Spleen (tissue), 11 donors: ENCODE data around the gene MC1R. TPM values are rescaled to one million over a fixed set of nuclear protein-coding genes. Genes with fewer than 3 reads are reported as not detected.

Source experiments
- DNase-seq: peaks from one replicate; pipeline ENCODE4 v3.0.0-alpha.2; 2020
- H3K27ac ChIP-seq, 8 donors: fragments of 200-600 bp; sonication (generic) in 7 of 8; 1 replicate in 4 of 8; 2 replicates in 4 of 8; pipeline versions ENCODE4 v1.5.0 to v1.8.0; 2016 to 2021; ENCODE audit warnings: inconsistent platforms in 4 of 8, mild to moderate bottlenecking in 4 of 8, moderate library complexity in 1 of 8
- H3K27me3 ChIP-seq, 7 donors: fragments of 200-600 bp; sonication (generic) in 6 of 7; replicated peaks in 1 of 7; 1 replicate in 4 of 7; 2 replicates in 3 of 7; pipeline versions ENCODE4 v1.5.0 to v1.8.0; 2016 to 2021; ENCODE audit warnings: inconsistent platforms in 3 of 7, mild to moderate bottlenecking in 1 of 7
- H3K36me3 ChIP-seq, 6 donors: fragments of 200-600 bp; sonication (generic) in 5 of 6; 1 replicate in 4 of 6; 2 replicates in 2 of 6; pipeline versions ENCODE4 v1.5.0 to v1.8.0; 2016 to 2021; ENCODE audit warnings: inconsistent platforms in 2 of 6
- H3K4me1 ChIP-seq, 6 donors: fragments of 200-600 bp; sonication (generic) in 5 of 6; 1 replicate in 3 of 6; 2 replicates in 3 of 6; pipeline versions ENCODE4 v1.5.0 to v1.8.0; 2016 to 2021; ENCODE audit warnings: inconsistent platforms in 3 of 6
- H3K4me3 ChIP-seq, 8 donors: fragments of 200-600 bp; sonication (generic) in 7 of 8; 1 replicate in 4 of 8; 2 replicates in 4 of 8; pipeline versions ENCODE4 v1.5.0 to v1.8.0; 2016 to 2021; ENCODE audit warnings: inconsistent platforms in 4 of 8, mild to moderate bottlenecking in 4 of 8, moderate library complexity in 2 of 8
- H3K9me3 ChIP-seq, 8 donors: fragments of 200-600 bp; sonication (generic) in 7 of 8; 1 replicate in 4 of 8; 2 replicates in 4 of 8; pipeline versions ENCODE4 v1.5.0 to v1.8.0; 2016 to 2021; ENCODE audit warnings: inconsistent platforms in 4 of 8
- CTCF ChIP-seq, 11 experiments: fragments of 200-600 bp in 7 of 11; fragments of 450-650 bp in 4 of 11; sonication (generic) in 4 of 11; IDR thresholded peaks in 8 of 11; conservative IDR thresholded peaks in 3 of 11; 1 replicate in 7 of 11; 2 replicates in 4 of 11; pipeline versions ENCODE4 v1.4.0 to v1.8.0; 2016 to 2021; ENCODE audit warnings: antibody characterized with exemption in 11 of 11, inconsistent platforms in 4 of 11, mild to moderate bottlenecking in 1 of 11
- POLR2A ChIP-seq, 3 donors: fragments of 450-650 bp; IDR thresholded peaks; one replicate each; pipeline ENCODE4 v1.5.1; 2017; ENCODE audit warnings: antibody characterized with exemption in 3 of 3, mild to moderate bottlenecking in 1 of 3
- POLR2AphosphoS5 ChIP-seq, 3 donors: sonication (generic); formaldehyde crosslinking; IDR thresholded peaks; one replicate each; pipeline ENCODE4 v1.5.1; 2017; ENCODE audit warnings: antibody characterized with exemption in 3 of 3
- WGBS, 5 donors: extraction: QIAGEN DNeasy Blood & Tissue Kit in 3 of 5; methylation state at CpG; one replicate each; pipeline versions ENCODE4 v1.1.5 to v1.1.7; 2013 to 2018; 5-methylcytosine and 5-hydroxymethylcytosine counted together
- intact Hi-C: fragments of 100-400 bp; cut with DNase I; formaldehyde crosslinking; loops from one replicate; pipeline ENCODE4 v1.15.0; 2023; ENCODE audit warnings: low total_unique reads
- polyA plus RNA-seq, 3 donors: library from polyadenylated mRNA; stranded (reverse); fragments of 200-250 nt; gene quantifications; one replicate each; pipeline ENCODE4 v1.2.1, GENCODE V29; 2013
- total RNA-seq, 7 donors: library from RNA; depleted of rRNA in 3 of 7; stranded (reverse); fragments of >200 nt in 3 of 7; fragmentation: NEBNext Ultra II Directional in 4 of 7; extraction: Animal tissue kit (Norgen Biotek cat#: 25700) in 4 of 7; gene quantifications; one replicate each; pipeline versions ENCODE4 v1.1.0 to v1.2.1, GENCODE V29; 2016 to 2021
- donor health status: healthy with polysubstance abuse.
- donor health status: DM: no; HTN: no; CAD: no; lungs with moderate emphysema.
- donor health status: DM: no; HTN: no; CAD: no.
- donor health status: Bipolar disorder and iron deficiency.
- donor health status: healthy.
- donor health status: DM: no; HTN: no; CAD: no.
- donor health status: DM: yes; HTN: yes; CAD: no.

The MC1R gene
- total and polyA plus RNA-seq, 10 donors, result 2.4 to 12.5 (median 4.5) TPM

- Histone ChIP-seq H3K36me3 (peaks cover 0 to 17% (median 0%) of the 10 kb centered on the region in 6 donors), H3K27me3 (peaks cover 0 to 18% (median 0%) of the 10 kb centered on the region in 7 donors), H3K9me3 (no peaks in the 10 kb centered on the region), H3K4me1 (peaks cover 15 to 91% (median 65%) of the 10 kb centered on the region in 6 donors), H3K27ac (no peak overlapping the region), H3K4me3 (no peak overlapping the region)
- WGBS, 5 donors, result 86 to 92% (median 88%) methylated on average over 5 of the region's 5 CpGs
- intact Hi-C loops, result no loop called here
- TF ChIP-seq POLR2AphosphoS5 (IDR thresholded peaks at IDR 0.05) (no peak), CTCF (IDR thresholded peaks at IDR 0.05 in 8 of 11, conservative IDR thresholded peaks at IDR 0.05 in 3 of 11) (no peak), POLR2A (IDR thresholded peaks at IDR 0.05) (no peak)
- no peak for DNase-seq
Observed at GRCh38 chr16:89951509-89951908, 32.8 kb downstream of the MC1R start.

GRCh38 chr16:89952049-89952448, 33.4 kb downstream of the MC1R start:
- Histone ChIP-seq H3K4me1 (peaks cover 20 to 94% (median 69%) of the 10 kb centered on the region in 6 donors), H3K27ac (no peak overlapping the region), H3K9me3 (no peaks in the 10 kb centered on the region), H3K4me3 (no peak overlapping the region), H3K27me3 (peaks cover 0 to 12% (median 0%) of the 10 kb centered on the region in 7 donors), H3K36me3 (peaks cover 0 to 21% (median 0%) of the 10 kb centered on the region in 6 donors)
- 95 to 99% (median 98%) methylated on average over 12 of the region's 12 CpGs for WGBS, 5 donors
- DNase-seq, result no peak
- intact Hi-C loops, result no loop called here
- no peak for TF ChIP-seq CTCF (IDR thresholded peaks at IDR 0.05 in 8 of 11, conservative IDR thresholded peaks at IDR 0.05 in 3 of 11)
- no peak for TF ChIP-seq POLR2AphosphoS5 (IDR thresholded peaks at IDR 0.05)
- no peak for TF ChIP-seq POLR2A (IDR thresholded peaks at IDR 0.05)

- no peak for TF ChIP-seq POLR2AphosphoS5 (IDR thresholded peaks at IDR 0.05)
- no peak for TF ChIP-seq POLR2A (IDR thresholded peaks at IDR 0.05)
- TF ChIP-seq CTCF (IDR thresholded peaks at IDR 0.05 in 8 of 11, conservative IDR thresholded peaks at IDR 0.05 in 3 of 11), result no peak
- Histone ChIP-seq H3K27ac (no peak overlapping the region), H3K4me1 (peaks cover 23 to 94% (median 69%) of the 10 kb centered on the region in 6 donors), H3K36me3 (peaks cover 0 to 26% (median 2%) of the 10 kb centered on the region in 6 donors), H3K4me3 (no peak overlapping the region), H3K9me3 (no peaks in the 10 kb centered on the region), H3K27me3 (peaks cover 0 to 7% (median 0%) of the 10 kb centered on the region in 7 donors)
- no peak for DNase-seq
- 87 to 96% (median 93%) methylated on average over 6 of the region's 6 CpGs for WGBS, 5 donors
- intact Hi-C loops, result no loop called here
Observed at GRCh38 chr16:89952551-89952950, 33.9 kb downstream of the MC1R start.

- peaks cover 19 to 98% (median 65%) of the 10 kb centered on the region in 6 donors for H3K4me1 ChIP-seq
- no peak for DNase-seq
- H3K36me3 ChIP-seq, result peaks cover 0 to 39% (median 6%) of the 10 kb centered on the region in 6 donors
- 69 to 78% (median 72%) methylated on average over 11 of the region's 11 CpGs for WGBS, 5 donors
- intact Hi-C loops, result no loop called here
- TF ChIP-seq POLR2AphosphoS5 (IDR thresholded peaks at IDR 0.05) (peak in 1 of 3 donors; percentile 40), CTCF (IDR thresholded peaks at IDR 0.05 in 8 of 11, conservative IDR thresholded peaks at IDR 0.05 in 3 of 11) (no peak), POLR2A (IDR thresholded peaks at IDR 0.05) (no peak)
- H3K9me3 ChIP-seq, result no peaks in the 10 kb centered on the region
- H3K27me3 ChIP-seq, result no peaks in the 10 kb centered on the region
- H3K27ac ChIP-seq, result peak overlapping the region in 3 of 8 donors; percentile 10 to 56 (median 15)
- peak overlapping the region in 1 of 8 donors; percentile 20 for H3K4me3 ChIP-seq
Observed at GRCh38 chr16:89953671-89954406, 35.2 kb downstream of the MC1R start.
